Gastrocnemius medialis (tissue), 4 donors: Measurements from ENCODE around the gene SUSD1.

Source experiments
- CTCF ChIP-seq, 5 experiments: fragments of 450-650 bp in 3 of 5; fragments of 200-600 bp in 2 of 5; sonication (generic) in 2 of 5; IDR thresholded peaks in 4 of 5; conservative IDR thresholded peaks in 1 of 5; 1 replicate in 4 of 5; 2 replicates in 1 of 5; pipeline ENCODE4 v1.5.1; 2016 to 2019; ENCODE audit warnings: antibody characterized with exemption in 5 of 5, mild to moderate bottlenecking in 3 of 5, moderate library complexity in 3 of 5
- POLR2A ChIP-seq, 2 donors: fragments of 450-650 bp; IDR thresholded peaks; one replicate each; pipeline ENCODE4 v1.6.1; 2017; ENCODE audit warnings: antibody characterized with exemption in 2 of 2, mild to moderate bottlenecking in 2 of 2, moderate library complexity in 2 of 2

- TF ChIP-seq CTCF (IDR thresholded peaks at IDR 0.05 in 4 of 5, conservative IDR thresholded peaks at IDR 0.05 in 1 of 5) (no peak), POLR2A (IDR thresholded peaks at IDR 0.05) (no peak)
Measured at GRCh38 chr9:112193572-112194288, 18.6 kb upstream of the SUSD1 start.
